HEK293T (cell line): Measurements from ENCODE around the gene SMAD3.
"Not testable (repeated sequence)": the region's sequence is repeated elsewhere in the genome, so short reads cannot be mapped to it uniquely, and the experiment has no call there.

ENCODE experiments used
- BHLHE40 ChIP-seq: fragments of 450-650 bp; IDR thresholded peaks from 2 replicates; pipeline ENCODE4 v1.6.1; 2016; ENCODE audit warnings: mild to moderate bottlenecking, moderate library complexity, borderline replicate concordance
- CTBP1 ChIP-seq: fragments of 450-650 bp; IDR thresholded peaks from 2 replicates; pipeline ENCODE4 v1.6.1; 2016; ENCODE audit warnings: borderline replicate concordance
- TARDBP ChIP-seq: fragments of 450-650 bp; IDR thresholded peaks from 2 replicates; pipeline ENCODE4 v1.6.1; 2016

DNA sequence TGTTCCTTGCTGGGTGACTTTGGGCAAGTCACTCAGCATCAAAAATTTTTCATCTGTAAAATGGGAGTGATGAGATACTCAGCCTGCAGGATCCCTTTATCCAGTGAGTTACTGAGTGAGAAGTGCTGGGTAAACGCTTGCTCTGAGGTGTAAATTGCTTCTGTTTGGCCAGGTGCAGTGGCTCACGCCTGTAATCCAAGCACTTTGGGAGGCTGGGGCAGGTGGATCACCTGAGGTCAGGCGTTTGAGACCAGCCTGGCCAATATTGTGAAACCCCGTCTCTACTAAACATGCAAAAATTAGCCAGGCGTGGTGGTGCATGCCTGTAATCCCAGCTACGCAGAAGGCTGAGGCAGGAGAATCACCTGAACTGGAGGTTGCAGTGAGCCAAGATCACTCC is 87.6 kb downstream of the SMAD3 start:
- TF ChIP-seq CTBP1, BHLHE40, TARDBP: not testable (repeated sequence)
